Measurements from ENCODE around the gene ITPRID2.

DNA sequence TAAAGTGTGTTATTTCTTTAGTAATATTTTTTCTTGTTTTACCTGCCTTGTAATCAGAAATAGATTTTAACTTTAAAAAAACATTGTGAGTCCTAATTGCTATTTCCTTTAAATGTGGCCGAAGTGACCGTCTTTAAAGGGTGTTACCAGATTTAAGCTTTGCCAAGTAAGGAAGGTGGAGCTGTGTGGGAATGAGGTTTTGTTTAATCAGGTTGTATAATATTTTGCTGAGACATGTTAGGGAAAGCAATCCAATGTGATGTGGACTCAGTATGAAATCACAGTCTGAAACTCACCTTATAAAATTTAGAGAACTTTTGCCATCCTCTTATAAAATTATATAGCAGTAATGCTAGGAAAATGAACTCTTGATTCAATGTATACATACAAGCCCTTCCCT, 32.9 kb upstream of the ITPRID2 start:
- TF ChIP-seq, protein P1, sequence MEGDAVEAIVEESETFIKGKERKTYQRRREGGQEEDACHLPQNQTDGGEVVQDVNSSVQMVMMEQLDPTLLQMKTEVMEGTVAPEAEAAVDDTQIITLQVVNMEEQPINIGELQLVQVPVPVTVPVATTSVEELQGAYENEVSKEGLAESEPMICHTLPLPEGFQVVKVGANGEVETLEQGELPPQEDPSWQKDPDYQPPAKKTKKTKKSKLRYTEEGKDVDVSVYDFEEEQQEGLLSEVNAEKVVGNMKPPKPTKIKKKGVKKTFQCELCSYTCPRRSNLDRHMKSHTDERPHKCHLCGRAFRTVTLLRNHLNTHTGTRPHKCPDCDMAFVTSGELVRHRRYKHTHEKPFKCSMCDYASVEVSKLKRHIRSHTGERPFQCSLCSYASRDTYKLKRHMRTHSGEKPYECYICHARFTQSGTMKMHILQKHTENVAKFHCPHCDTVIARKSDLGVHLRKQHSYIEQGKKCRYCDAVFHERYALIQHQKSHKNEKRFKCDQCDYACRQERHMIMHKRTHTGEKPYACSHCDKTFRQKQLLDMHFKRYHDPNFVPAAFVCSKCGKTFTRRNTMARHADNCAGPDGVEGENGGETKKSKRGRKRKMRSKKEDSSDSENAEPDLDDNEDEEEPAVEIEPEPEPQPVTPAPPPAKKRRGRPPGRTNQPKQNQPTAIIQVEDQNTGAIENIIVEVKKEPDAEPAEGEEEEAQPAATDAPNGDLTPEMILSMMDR (IDR thresholded peaks at IDR 0.05; ENCODE audit: borderline replicate concordance, extremely low read depth, low read length, poor library complexity, severe bottlenecking) = no peak
- no peak for TF ChIP-seq EZH2 (IDR thresholded peaks at IDR 0.05; ENCODE audit: borderline replicate concordance, low read depth, low read length, severe bottlenecking)

Data from DND-41 (cell line).